Measurements from ENCODE around the gene PHF2.

- TF ChIP-seq ZBTB21 (tag by site-specific recombination; IDR thresholded peaks at IDR 0.05) (no peak), CTCF (tag by site-specific recombination; IDR thresholded peaks at IDR 0.05) (no peak), FEZF1 (tag by site-specific recombination; IDR thresholded peaks at IDR 0.05) (no peak)
Measured at GRCh38 chr9:93664549-93665120, 88.3 kb downstream of the PHF2 start.

Measured in HEK293 (cell line).